ENCODE results near the gene FBXW11. TPM values are rescaled to one million over a fixed set of nuclear protein-coding genes. Genes with fewer than 3 reads are reported as not detected.

The FBXW11 gene
- polyA plus RNA-seq, 1 donor (not counting 4 experiments of a cell fraction or from before 2014, with no cell fraction given), result 48.4 TPM

GRCh38 chr5:171937351-171937750 is 69.1 kb downstream of the FBXW11 start:
- H2AFZ ChIP-seq (ENCODE audit: control insufficient read depth, low read length), result no peak overlapping the region
- H3K4me3 ChIP-seq (ENCODE audit: control insufficient read depth in 2 of 3, extremely low read depth in 1 of 3, insufficient read depth in 2 of 3, low read depth in 1 of 3, low read length in 3 of 3), result no peak overlapping the region
- H3K79me2 ChIP-seq (ENCODE audit: control insufficient read depth, insufficient read depth, low read length), result peaks cover 70% of the 10 kb centered on the region
- no peaks in the 10 kb centered on the region for H3K27me3 ChIP-seq (ENCODE audit: control insufficient read depth, extremely low read depth, insufficient read depth, low read length)
- no peaks in the 10 kb centered on the region for H3K9me1 ChIP-seq (ENCODE audit: control insufficient read depth, extremely low read depth, insufficient read depth, low read length)
- H3K4me2 ChIP-seq (ENCODE audit: control insufficient read depth, extremely low read depth, insufficient read depth, low read depth, low read length), result no peak overlapping the region
- FAIRE-seq (no peak), DNase-seq (ENCODE audit: low read depth, low spot score) (no peak)
- peaks cover 3% of the 10 kb centered on the region for H4K20me1 ChIP-seq (ENCODE audit: control insufficient read depth, extremely low read depth, insufficient read depth, low read length)
- dilution Hi-C loops (cut with MboI; ENCODE audit: extremely low pct_ligation_motif_present, low sequenced_read_pairs), result no loop called here
- H3K9me3 ChIP-seq (ENCODE audit: control insufficient read depth, low read depth, low read length), result no peaks in the 10 kb centered on the region
- no peaks in the 10 kb centered on the region for H3K36me3 ChIP-seq (ENCODE audit: control insufficient read depth in 2 of 2, extremely low read depth in 1 of 2, insufficient read depth in 2 of 2, low read length in 2 of 2)
- H3K27ac ChIP-seq (ENCODE audit: control insufficient read depth, insufficient read depth, low read length), result no peak overlapping the region
- H3K9ac ChIP-seq (ENCODE audit: control insufficient read depth, extremely low read depth, insufficient read depth, low read length), result no peak overlapping the region
- TF ChIP-seq EZH2 (IDR thresholded peaks at IDR 0.05; ENCODE audit: low read length) (no peak), CTCF (optimal IDR thresholded peaks at IDR 0.05 in 1 of 3, IDR thresholded peaks at IDR 0.05 in 1 of 3, conservative IDR thresholded peaks at IDR 0.05 in 1 of 3; ENCODE audit: extremely low read depth in 1 of 3, insufficient read depth in 2 of 3, low read length in 3 of 3) (no peak)
- H3K4me1 ChIP-seq (ENCODE audit: control insufficient read depth, extremely low read depth, insufficient read depth, low read length), result peaks cover 7% of the 10 kb centered on the region

- Histone ChIP-seq H3K4me1 (ENCODE audit: control insufficient read depth, extremely low read depth, insufficient read depth, low read length) (no peaks in the 10 kb centered on the region), H3K9ac (ENCODE audit: control insufficient read depth, extremely low read depth, insufficient read depth, low read length) (no peak overlapping the region), H3K9me1 (ENCODE audit: control insufficient read depth, extremely low read depth, insufficient read depth, low read length) (no peaks in the 10 kb centered on the region), H2AFZ (ENCODE audit: control insufficient read depth, low read length) (no peak overlapping the region), H3K79me2 (ENCODE audit: control insufficient read depth, insufficient read depth, low read length) (peaks cover 77% of the 10 kb centered on the region), H3K9me3 (ENCODE audit: control insufficient read depth, low read depth, low read length) (no peaks in the 10 kb centered on the region), H3K27ac (ENCODE audit: control insufficient read depth, insufficient read depth, low read length) (no peak overlapping the region), H4K20me1 (ENCODE audit: control insufficient read depth, extremely low read depth, insufficient read depth, low read length) (no peaks in the 10 kb centered on the region), H3K4me2 (ENCODE audit: control insufficient read depth, extremely low read depth, insufficient read depth, low read depth, low read length) (no peak overlapping the region), H3K27me3 (ENCODE audit: control insufficient read depth, extremely low read depth, insufficient read depth, low read length) (no peaks in the 10 kb centered on the region), H3K4me3 (ENCODE audit: control insufficient read depth in 2 of 3, extremely low read depth in 1 of 3, insufficient read depth in 2 of 3, low read depth in 1 of 3, low read length in 3 of 3) (no peak overlapping the region), H3K36me3 (ENCODE audit: control insufficient read depth in 2 of 2, extremely low read depth in 1 of 2, insufficient read depth in 2 of 2, low read length in 2 of 2) (no peaks in the 10 kb centered on the region)
- TF ChIP-seq EZH2 (IDR thresholded peaks at IDR 0.05; ENCODE audit: low read length), result no peak
- no peak for TF ChIP-seq CTCF (optimal IDR thresholded peaks at IDR 0.05 in 1 of 3, IDR thresholded peaks at IDR 0.05 in 1 of 3, conservative IDR thresholded peaks at IDR 0.05 in 1 of 3; ENCODE audit: extremely low read depth in 1 of 3, insufficient read depth in 2 of 3, low read length in 3 of 3)
- FAIRE-seq (no peak), DNase-seq (ENCODE audit: low read depth, low spot score) (no peak)
- dilution Hi-C loops (cut with MboI; ENCODE audit: extremely low pct_ligation_motif_present, low sequenced_read_pairs), result no loop called here
These were observed 71.9 kb downstream of the FBXW11 start for GRCh38 chr5:171934586-171934985.

Data from keratinocyte (primary cell).